HG03060 (cell line): ENCODE data around the gene SLC7A7.

Experiments
- ATAC-seq: cut with Tn5 transposase; IDR thresholded peaks from one replicate; pipeline ENCODE4 v1.9.1; 2021; ENCODE audit warnings: low read depth, moderate number of reproducible peaks; ENCODE audit not compliant: unreplicated experiment

SLC7A7 gene

GRCh38 chr14:22844221-22845102, 29.2 kb upstream of the SLC7A7 start:
- ATAC-seq: no peak

GRCh38 chr14:22843123-22843925, 28.1 kb upstream of the SLC7A7 start:
- ATAC-seq: no peak

- ATAC-seq: no peak
These were observed 27.2 kb upstream of the SLC7A7 start for GRCh38 chr14:22842211-22843122.

- no peak for ATAC-seq
These were observed 26.5 kb upstream of the SLC7A7 start for GRCh38 chr14:22841769-22842168.

- ATAC-seq: no peak
These were observed 26.1 kb upstream of the SLC7A7 start for GRCh38 chr14:22841311-22841710.

GRCh38 chr14:22839159-22839779, 24.0 kb upstream of the SLC7A7 start:
- no peak for ATAC-seq

- no peak for ATAC-seq
These were observed 23.4 kb upstream of the SLC7A7 start for GRCh38 chr14:22838631-22839041.

GRCh38 chr14:22837750-22838538, 22.7 kb upstream of the SLC7A7 start:
- ATAC-seq: no peak

GRCh38 chr14:22837114-22837749, 22.0 kb upstream of the SLC7A7 start:
- no peak for ATAC-seq

- no peak for ATAC-seq
These were observed 21.3 kb upstream of the SLC7A7 start, which contains the start of gene MMP14 for GRCh38 chr14:22836301-22837113. Gene MMP14 (plus strand): TSS chr14:22836585. CDS start chr14:22836818, 233 bp downstream.

GRCh38 chr14:22835505-22835904, 20.3 kb upstream of the SLC7A7 start:
- no peak for ATAC-seq

- no peak for ATAC-seq
These were observed 15.3 kb upstream of the SLC7A7 start for GRCh38 chr14:22830443-22831010.

GRCh38 chr14:22829661-22830442, 14.6 kb upstream of the SLC7A7 start, which contains the start of gene MRPL52:
Gene MRPL52 (plus strand): TSS chr14:22829887. CDS start chr14:22829913, 26 bp downstream.
- peak; percentile 62 for ATAC-seq

- peak; percentile 9 for ATAC-seq
These were observed 13.9 kb upstream of the SLC7A7 start for GRCh38 chr14:22829076-22829660.

GRCh38 chr14:22824711-22825359, 9.6 kb upstream of the SLC7A7 start:
- no peak for ATAC-seq

GRCh38 chr14:22822571-22823098, 7.4 kb upstream of the SLC7A7 start:
- no peak for ATAC-seq
